ENCODE measurements around the gene UMPS. TPM values are rescaled to one million over a fixed set of nuclear protein-coding genes. Genes with fewer than 3 reads are reported as not detected.

UMPS gene
- total RNA-seq, 1 donor from 2014 or later = 47.6 TPM

- Histone ChIP-seq H3K36me3 (no peaks in the 10 kb centered on the region), H3K9me3 (ENCODE audit: low read depth) (no peaks in the 10 kb centered on the region), H3K79me2 (ENCODE audit: low read depth) (no peaks in the 10 kb centered on the region), H3K4me2 (no peak overlapping the region), H3K27me3 (no peaks in the 10 kb centered on the region), H3K4me1 (peaks cover 12% of the 10 kb centered on the region), H3F3A (ENCODE audit: low read depth) (peaks cover 14% of the 10 kb centered on the region), H4K20me1 (ENCODE audit: low read depth) (no peaks in the 10 kb centered on the region), H3K9ac (no peak overlapping the region), H3K27ac (no peak overlapping the region), H3K4me3 (no peak overlapping the region), H2AFZ (replicated peaks) (no peak overlapping the region)
- H3K27ac Mint-ChIP-seq = no peak overlapping the region
- peaks cover 20% of the 10 kb centered on the region for H3K4me1 Mint-ChIP-seq
- peaks cover 2% of the 10 kb centered on the region for H3K36me3 Mint-ChIP-seq
- no peak for TF ChIP-seq EZH2phosphoT487 (IDR thresholded peaks at IDR 0.05)
- TF ChIP-seq EZH2 (IDR thresholded peaks at IDR 0.05) = no peak
- TF ChIP-seq CTCF (IDR thresholded peaks at IDR 0.05) = no peak
- no peak overlapping the region for H3K4me3 Mint-ChIP-seq
- no peaks in the 10 kb centered on the region for H3K9me3 Mint-ChIP-seq
- H3K27me3 Mint-ChIP-seq (ENCODE audit: insufficient read depth, low read depth) = peaks cover 19% of the 10 kb centered on the region
- DNase-seq (ENCODE audit: low spot score) = no peak
Measured at GRCh38 chr3:124758851-124759635, 28.8 kb downstream of the UMPS start.

- no peak overlapping the region for H3K27ac Mint-ChIP-seq
Measured at GRCh38 chr3:124759666-124760401, 29.6 kb downstream of the UMPS start.

GRCh38 chr3:124760601-124761000 lies 30.3 kb downstream of the UMPS start:
- no peak overlapping the region for H3K27ac ChIP-seq
- Mint-ChIP-seq H3K27ac (no peak overlapping the region), H3K27me3 (ENCODE audit: insufficient read depth, low read depth) (peaks cover 22% of the 10 kb centered on the region), H3K9me3 (no peaks in the 10 kb centered on the region), H3K4me3 (no peak overlapping the region), H3K4me1 (peaks cover 12% of the 10 kb centered on the region), H3K36me3 (peaks cover 4% of the 10 kb centered on the region)
- no peaks in the 10 kb centered on the region for H3K79me2 ChIP-seq (ENCODE audit: low read depth)
- TF ChIP-seq EZH2 (IDR thresholded peaks at IDR 0.05) = no peak
- TF ChIP-seq CTCF (IDR thresholded peaks at IDR 0.05) = no peak
- TF ChIP-seq EZH2phosphoT487 (IDR thresholded peaks at IDR 0.05) = no peak
- no peak overlapping the region for H3K4me2 ChIP-seq
- no peaks in the 10 kb centered on the region for H3K27me3 ChIP-seq
- no peak overlapping the region for H3K4me3 ChIP-seq
- H3K36me3 ChIP-seq = no peaks in the 10 kb centered on the region
- H3K9ac ChIP-seq = no peak overlapping the region
- no peak overlapping the region for H2AFZ ChIP-seq (replicated peaks)
- H3K4me1 ChIP-seq = peaks cover 12% of the 10 kb centered on the region
- peaks cover 14% of the 10 kb centered on the region for H3F3A ChIP-seq (ENCODE audit: low read depth)
- no peak for DNase-seq (ENCODE audit: low spot score)
- no peaks in the 10 kb centered on the region for H3K9me3 ChIP-seq (ENCODE audit: low read depth)
- no peaks in the 10 kb centered on the region for H4K20me1 ChIP-seq (ENCODE audit: low read depth)

More at GRCh38 chr3:124759666-124760401, 29.6 kb downstream of the UMPS start:
- H3K4me3 ChIP-seq = no peak overlapping the region
- TF ChIP-seq EZH2 (IDR thresholded peaks at IDR 0.05) (no peak), EZH2phosphoT487 (IDR thresholded peaks at IDR 0.05) (no peak), CTCF (IDR thresholded peaks at IDR 0.05) (no peak)
- no peaks in the 10 kb centered on the region for H3K79me2 ChIP-seq (ENCODE audit: low read depth)
- no peak overlapping the region for H3K9ac ChIP-seq
- no peaks in the 10 kb centered on the region for H3K9me3 ChIP-seq (ENCODE audit: low read depth)
- no peak overlapping the region for H3K27ac ChIP-seq
- no peak overlapping the region for H3K4me2 ChIP-seq
- peaks cover 20% of the 10 kb centered on the region for H3K27me3 Mint-ChIP-seq (ENCODE audit: insufficient read depth, low read depth)
- no peak for DNase-seq (ENCODE audit: low spot score)
- H3F3A ChIP-seq (ENCODE audit: low read depth) = peaks cover 14% of the 10 kb centered on the region
- no peaks in the 10 kb centered on the region for H3K36me3 ChIP-seq
- no peak overlapping the region for H2AFZ ChIP-seq (replicated peaks)
- H3K4me3 Mint-ChIP-seq = peak overlapping the region; percentile 22
- peaks cover 2% of the 10 kb centered on the region for H3K36me3 Mint-ChIP-seq
- H4K20me1 ChIP-seq (ENCODE audit: low read depth) = no peaks in the 10 kb centered on the region
- H3K4me1 ChIP-seq = peaks cover 12% of the 10 kb centered on the region
- no peaks in the 10 kb centered on the region for H3K9me3 Mint-ChIP-seq
- no peaks in the 10 kb centered on the region for H3K27me3 ChIP-seq
- H3K4me1 Mint-ChIP-seq = peaks cover 17% of the 10 kb centered on the region
